ENCODE results near the gene DDX56. TPM values are rescaled to one million over a fixed set of nuclear protein-coding genes. Genes with fewer than 3 reads are reported as not detected.
A peak's percentile ranks its signal among the peaks of the same experiment; 100 is the strongest.

The DDX56 gene
- total RNA-seq, 1 donor from 2014 or later: 53.3 TPM

- no peak for DNase-seq (ENCODE audit: low spot score)
Observed at GRCh38 chr7:44595934-44596635, 22.4 kb upstream of the DDX56 start.

DNA sequence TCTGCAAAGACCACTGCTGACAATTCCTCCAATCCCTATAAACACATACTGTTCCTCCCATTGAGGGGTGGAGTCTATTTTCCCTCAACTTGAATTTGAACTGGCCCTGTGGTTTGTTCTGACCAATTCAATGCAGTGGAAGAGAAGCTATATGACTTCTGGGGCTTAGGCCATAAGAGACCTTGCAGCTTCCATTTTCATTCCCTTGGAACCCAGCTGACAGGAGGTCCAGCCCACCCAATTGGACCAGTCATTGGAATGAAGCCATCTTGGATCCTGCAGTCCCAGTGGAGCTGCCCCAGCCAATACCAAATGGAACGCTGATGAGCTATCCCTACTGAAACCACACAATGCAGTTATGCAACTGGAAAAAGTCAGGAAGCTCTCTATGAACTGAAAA, 17.2 kb upstream of the DDX56 start:
- no peak for DNase-seq (ENCODE audit: low spot score)

GRCh38 chr7:44587843-44588711, 14.4 kb upstream of the DDX56 start:
- DNase-seq (ENCODE audit: low spot score): peak; percentile 64

DNA sequence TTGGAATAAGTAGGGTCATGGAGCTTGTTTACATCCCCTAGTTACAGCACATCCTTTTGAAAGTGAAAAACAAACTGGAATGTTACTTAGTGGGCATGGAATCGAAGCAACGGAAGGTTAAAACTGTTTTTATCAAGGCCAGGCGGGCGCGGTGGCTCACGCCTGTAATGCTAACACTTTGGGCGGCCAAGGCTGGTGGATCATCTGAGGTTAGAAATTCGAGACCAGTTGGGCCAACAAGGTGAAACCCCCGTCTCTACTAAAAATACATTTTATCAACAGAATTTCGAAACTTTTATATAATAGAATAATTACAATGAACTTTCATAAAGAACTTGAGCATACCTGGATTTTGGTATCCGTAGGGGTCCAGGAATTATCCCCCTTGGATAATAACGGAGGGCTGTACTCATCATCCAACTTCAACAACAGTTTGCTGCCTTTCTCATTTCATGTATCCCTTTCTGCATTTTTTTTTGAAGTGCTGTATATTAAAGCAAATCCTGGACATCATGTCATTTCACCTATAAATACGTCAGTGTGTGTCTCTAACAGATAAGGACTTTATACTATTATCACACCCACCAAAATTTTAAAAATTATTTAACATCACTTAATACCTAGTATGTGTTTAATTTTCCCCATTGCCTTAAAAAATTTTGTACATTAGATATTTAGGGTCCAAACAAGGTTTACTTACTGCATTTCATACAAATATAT, 9.6 kb upstream of the DDX56 start:
- DNase-seq (ENCODE audit: low spot score): no peak

- peak; percentile 100 for DNase-seq (ENCODE audit: low spot score)
Observed at GRCh38 chr7:44581879-44582603, 8.3 kb upstream of the DDX56 start, which contains the start of gene TMED4. Gene TMED4 (minus strand): TSS chr7:44582231. CDS start chr7:44582206, 25 bp downstream.

- peak; percentile 19 for DNase-seq (ENCODE audit: low spot score)
Observed at GRCh38 chr7:44580945-44581878, 7.5 kb upstream of the DDX56 start.

DNA sequence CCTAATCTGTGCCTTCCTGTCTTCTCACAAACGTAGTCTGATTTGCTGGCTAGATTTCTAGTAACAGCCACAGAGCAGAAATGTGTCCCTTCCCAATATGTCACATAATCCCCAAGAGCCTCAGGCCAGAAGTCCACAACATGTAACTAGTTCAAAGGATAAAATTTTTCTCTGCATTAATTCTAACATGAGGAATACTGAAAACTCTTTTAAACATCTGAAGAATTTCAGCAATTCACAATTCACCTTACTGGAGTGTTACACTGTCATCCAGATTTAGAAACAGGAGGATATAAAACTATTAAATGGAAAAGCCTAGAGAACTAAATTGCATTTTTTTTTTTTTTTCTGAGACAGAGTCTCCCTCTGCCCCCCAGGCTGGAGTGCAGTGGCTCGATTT, 2.5 kb upstream of the DDX56 start:
- no peak for DNase-seq (ENCODE audit: low spot score)

GRCh38 chr7:44575054-44575453, 1.3 kb upstream of the DDX56 start:
- DNase-seq (ENCODE audit: low spot score): no peak

DNA sequence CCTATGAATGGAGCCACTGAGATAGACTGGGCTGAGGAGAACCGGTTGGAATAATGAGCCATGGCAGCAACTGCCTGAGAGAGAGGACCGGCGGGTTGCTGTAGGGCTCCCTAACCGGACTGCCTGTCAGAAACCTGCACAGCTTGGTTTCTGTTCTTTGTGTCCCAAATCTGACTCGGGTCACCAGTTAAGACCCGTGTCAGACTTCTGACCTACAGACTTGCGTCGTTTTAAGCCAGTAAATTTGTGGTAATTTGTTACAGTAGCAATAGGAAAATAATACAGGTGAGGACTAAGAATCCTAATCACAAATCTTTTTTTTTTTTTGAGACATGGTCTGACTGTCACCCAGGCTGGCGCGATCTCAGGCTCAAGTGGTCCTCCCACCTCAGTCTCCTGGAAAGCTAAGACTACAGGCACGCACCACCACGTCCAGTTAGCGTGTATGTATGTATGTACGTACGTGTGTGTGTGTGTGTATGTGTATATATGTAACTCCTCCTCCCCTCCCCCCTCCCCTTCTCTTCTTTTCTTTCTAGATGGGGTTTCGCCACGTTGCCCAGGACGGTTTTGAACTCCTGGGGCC, 672 bp upstream of the DDX56 start:
- no peak for DNase-seq (ENCODE audit: low spot score)

- DNase-seq (ENCODE audit: low spot score): no peak
Observed at GRCh38 chr7:44572771-44573170, 937 bp downstream of the DDX56 start.

DNA sequence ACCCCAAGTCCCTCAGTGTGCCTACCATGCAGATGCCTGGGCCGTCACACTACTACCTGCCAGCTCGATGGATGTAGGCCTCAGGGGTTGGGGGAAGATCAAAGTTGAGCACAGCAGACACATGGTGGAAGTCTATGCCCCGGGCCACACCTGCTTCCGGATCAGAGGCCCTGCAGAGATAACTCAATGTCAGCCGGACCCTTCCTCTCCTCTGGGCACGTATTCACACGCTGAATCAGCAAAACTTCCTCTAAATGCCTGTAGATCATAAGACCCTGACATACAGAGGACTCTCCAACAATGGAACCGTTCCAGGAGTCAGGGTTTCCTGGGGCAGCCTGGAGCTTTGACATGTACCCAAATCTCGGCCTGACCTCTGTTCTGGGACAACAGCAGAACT, 3.7 kb downstream of the DDX56 start:
- DNase-seq (ENCODE audit: low spot score): no peak

DNA sequence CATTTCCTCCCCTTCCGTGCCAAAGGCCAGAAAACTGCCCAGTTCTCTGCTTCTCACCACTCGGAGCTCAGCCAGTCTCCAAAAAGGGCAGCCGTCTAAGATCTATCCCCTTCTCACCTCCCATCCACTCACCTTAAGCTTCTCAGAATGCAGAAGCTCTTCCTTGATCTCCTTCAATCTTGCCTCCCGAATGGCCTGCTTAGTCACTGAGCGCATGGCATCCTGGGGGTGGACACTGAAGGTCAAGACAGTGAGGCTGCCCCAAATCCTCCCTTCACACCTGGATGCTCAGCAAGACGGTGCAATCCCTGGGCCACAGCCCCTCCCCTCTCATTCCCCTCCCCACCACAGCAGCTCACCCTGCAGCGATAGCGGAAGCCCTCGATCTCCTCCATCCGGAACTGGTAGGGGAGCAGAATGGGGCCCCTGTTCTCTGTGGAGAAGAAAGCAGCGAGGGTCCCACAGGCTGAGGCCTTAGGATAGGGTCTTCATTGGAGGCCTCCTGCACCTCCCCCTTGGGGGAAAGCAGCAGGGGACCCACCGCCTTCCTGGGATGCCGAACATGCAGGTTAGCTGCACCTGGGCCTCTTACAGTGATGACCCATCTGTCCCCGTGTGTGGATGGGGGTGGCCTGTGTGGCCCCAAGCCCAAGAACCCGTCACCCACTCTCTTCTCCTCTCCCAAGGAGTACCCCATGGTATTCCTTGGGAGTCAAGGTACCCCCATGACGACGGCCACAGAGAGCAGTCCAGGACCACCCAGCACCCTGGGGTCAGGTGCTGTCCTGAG, 4.7 kb downstream of the DDX56 start:
- DNase-seq (ENCODE audit: low spot score): no peak

DNA sequence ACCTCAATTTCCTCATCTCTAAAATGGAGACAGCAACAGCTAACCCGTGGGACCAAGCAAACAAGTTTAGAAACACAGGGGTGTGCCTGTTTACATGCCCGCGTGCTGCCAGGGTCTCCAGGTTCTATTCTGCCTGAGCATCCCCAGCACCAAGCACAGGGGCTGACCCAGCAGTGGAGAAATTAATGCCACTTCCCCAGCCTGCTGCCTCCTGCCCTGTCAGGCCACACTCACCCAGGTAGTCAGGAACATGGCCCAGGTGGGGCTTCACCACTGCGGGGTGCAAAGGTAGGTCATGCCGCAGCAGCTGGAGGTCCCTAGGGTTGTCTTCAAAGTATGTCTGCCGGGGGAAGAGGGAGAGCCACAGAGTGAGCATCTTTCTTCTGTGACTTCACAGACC, 5.8 kb downstream of the DDX56 start:
- no peak for DNase-seq (ENCODE audit: low spot score)

DNA sequence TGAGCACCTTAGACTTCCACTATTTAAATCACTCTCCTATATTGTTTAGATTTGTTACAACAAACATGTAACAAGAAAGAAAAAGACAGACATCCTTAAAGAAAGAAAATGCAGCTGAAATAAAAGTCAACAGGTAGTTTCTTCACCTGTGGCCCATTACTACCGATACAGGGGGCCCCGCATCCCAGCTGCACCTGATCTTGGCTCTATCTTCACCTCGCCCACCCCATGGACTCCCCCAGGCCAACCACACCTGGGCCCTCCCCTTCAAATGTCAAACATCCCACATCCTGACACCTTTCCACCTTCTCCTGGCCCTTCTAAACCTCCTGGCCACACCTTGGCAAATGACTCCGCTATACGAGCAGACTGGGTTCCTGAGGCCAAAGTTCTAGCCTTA, 7.0 kb downstream of the DDX56 start:
- no peak for DNase-seq (ENCODE audit: low spot score)

DNA sequence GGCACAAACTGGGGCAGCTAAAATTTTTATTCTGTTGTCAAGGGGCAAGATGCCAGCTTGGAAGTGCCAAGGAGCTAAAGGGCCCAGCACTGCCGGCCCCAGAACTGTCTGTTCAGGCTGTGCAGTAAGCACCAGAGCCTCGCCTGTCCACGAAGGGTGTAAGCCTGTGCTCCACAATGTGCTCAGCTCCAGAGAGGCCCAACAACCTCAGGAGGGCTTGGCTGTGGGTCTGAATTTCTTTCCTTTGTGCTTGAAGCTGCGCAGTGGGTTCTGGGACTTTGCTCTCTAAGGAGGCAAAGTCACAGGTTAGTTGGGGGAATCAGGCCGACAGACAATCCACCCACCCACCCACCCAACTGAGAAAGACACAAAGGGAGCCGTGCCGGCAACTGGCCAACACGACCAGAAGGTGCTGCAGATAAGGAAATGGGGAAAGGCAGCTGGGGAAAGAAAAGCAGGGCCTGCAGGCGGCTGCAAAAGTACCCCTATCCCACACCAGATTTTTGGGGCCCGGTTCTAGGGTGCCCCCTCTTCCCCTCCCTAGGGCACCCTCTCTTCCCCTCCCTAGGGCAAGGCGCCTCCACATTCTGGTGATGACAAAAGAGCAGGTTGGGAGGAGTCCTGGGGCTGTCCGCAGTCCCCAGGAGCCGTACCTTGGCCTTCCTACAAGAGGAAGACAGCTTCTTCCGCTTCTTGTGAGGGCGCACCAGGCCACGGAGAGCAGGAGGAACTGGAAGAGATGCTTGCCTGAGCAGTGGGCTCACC, 7.7 kb downstream of the DDX56 start:
- DNase-seq (ENCODE audit: low spot score): no peak

GRCh38 chr7:44565097-44565794, 8.5 kb downstream of the DDX56 start:
- peak; percentile 71 for DNase-seq (ENCODE audit: low spot score)

GRCh38 chr7:44564606-44565005, 9.1 kb downstream of the DDX56 start:
- no peak for DNase-seq (ENCODE audit: low spot score)

DNA sequence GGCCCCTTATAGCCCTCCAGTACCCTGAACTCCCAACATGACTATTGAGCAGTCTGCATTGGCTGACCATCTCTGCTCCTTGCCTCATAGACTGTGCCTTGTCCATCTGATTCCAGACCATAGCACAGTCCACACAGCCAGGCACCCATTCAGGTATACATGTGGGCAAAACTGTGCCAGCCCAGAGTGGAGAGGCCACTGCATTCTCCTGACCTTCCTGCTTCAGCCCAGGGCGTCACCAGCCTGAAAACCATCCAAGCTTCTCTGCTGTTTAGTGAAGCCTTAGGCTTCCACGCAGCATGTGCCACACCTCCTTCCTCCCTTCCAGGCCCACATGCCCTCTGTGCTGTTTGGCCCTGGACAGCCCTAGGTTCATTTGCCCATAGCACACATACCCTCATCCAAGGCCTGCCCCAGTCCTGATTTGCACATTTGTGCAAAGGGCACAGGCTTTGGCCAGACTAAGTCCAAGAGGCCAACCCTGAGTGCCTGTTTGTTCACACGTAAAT, 10.5 kb downstream of the DDX56 start:
- DNase-seq (ENCODE audit: low spot score): no peak
